HG02852 (cell line): ENCODE results near the gene OR51G1.
"Not testable (repeated sequence)": the region's sequence is repeated elsewhere in the genome, so short reads cannot be mapped to it uniquely, and the experiment has no call there.

Source experiments
- ATAC-seq: cut with Tn5 transposase; IDR thresholded peaks from one replicate; pipeline ENCODE4 v1.9.1; 2021; ENCODE audit warnings: mild to moderate bottlenecking, moderate library complexity; ENCODE audit not compliant: unreplicated experiment

Gene OR51G1

GRCh38 chr11:4924239-4924638 lies at the start of gene OR51G1:
OR51G1 (minus strand) TSS chr11:4924339; CDS start chr11:4924339, 0 bp downstream.
- ATAC-seq: no peak

GRCh38 chr11:4962816-4963215 lies 38.7 kb upstream of the OR51G1 start:
- no peak for ATAC-seq

GRCh38 chr11:4960877-4961276 lies 36.7 kb upstream of the OR51G1 start:
- no peak for ATAC-seq

- ATAC-seq: no peak
These were observed 33.3 kb upstream of the OR51G1 start for GRCh38 chr11:4957396-4957795.

- not testable (repeated sequence) for ATAC-seq
These were observed 31.5 kb upstream of the OR51G1 start, which contains the start of gene OR51A2 for GRCh38 chr11:4955613-4956012. OR51A2 (minus strand) TSS chr11:4955713; CDS start chr11:4955713, 0 bp downstream.

- ATAC-seq: no peak
These were observed 23.4 kb upstream of the OR51G1 start, which contains the start of gene OR51A4 for GRCh38 chr11:4947505-4947904. OR51A4 (minus strand) TSS chr11:4947605; CDS start chr11:4947100, 505 bp downstream.

- no peak for ATAC-seq
These were observed 12.6 kb upstream of the OR51G1 start for GRCh38 chr11:4936745-4937144.

- ATAC-seq: no peak
These were observed 8.6 kb upstream of the OR51G1 start for GRCh38 chr11:4932751-4933150.

GRCh38 chr11:4926608-4927007 lies 2.5 kb upstream of the OR51G1 start:
- no peak for ATAC-seq

GRCh38 chr11:4922304-4922703 lies 1.8 kb downstream of the OR51G1 start:
- ATAC-seq: no peak

GRCh38 chr11:4921796-4922195 lies 2.3 kb downstream of the OR51G1 start:
- ATAC-seq: no peak

GRCh38 chr11:4919250-4919649 lies 4.9 kb downstream of the OR51G1 start, which contains the start of gene OR51G2:
OR51G2 (minus strand) TSS chr11:4919350; CDS start chr11:4915663, 3,687 bp downstream.
- no peak for ATAC-seq

- no peak for ATAC-seq
These were observed 7.6 kb downstream of the OR51G1 start for GRCh38 chr11:4916581-4916980.

GRCh38 chr11:4903484-4903883 lies 20.7 kb downstream of the OR51G1 start, which contains the start of gene OR51A7:
OR51A7 (plus strand) TSS chr11:4903783; CDS start chr11:4907370, 3,587 bp downstream.
- no peak for ATAC-seq

- ATAC-seq: no peak
These were observed 32.0 kb downstream of the OR51G1 start for GRCh38 chr11:4891996-4892640.

- ATAC-seq: no peak
These were observed 33.9 kb downstream of the OR51G1 start for GRCh38 chr11:4890279-4890678.

GRCh38 chr11:4887591-4887990 lies 36.5 kb downstream of the OR51G1 start:
- ATAC-seq: no peak

- no peak for ATAC-seq
These were observed 38.0 kb downstream of the OR51G1 start for GRCh38 chr11:4886186-4886585.

- no peak for ATAC-seq
These were observed 39.8 kb downstream of the OR51G1 start for GRCh38 chr11:4884361-4884760.

- no peak for ATAC-seq
These were observed 41.6 kb downstream of the OR51G1 start for GRCh38 chr11:4882543-4882942.

- ATAC-seq: no peak
These were observed 42.2 kb downstream of the OR51G1 start, which contains the start of gene OR51T1 for GRCh38 chr11:4881860-4882500. OR51T1 (plus strand) TSS chr11:4881900; CDS start chr11:4881900, 0 bp downstream.

- no peak for ATAC-seq
These were observed 43.0 kb downstream of the OR51G1 start for GRCh38 chr11:4881188-4881587.
